DND-41 (cell line): ENCODE measurements around the gene EPC1.

Source experiments
- CTCF ChIP-seq: IDR thresholded peaks from 2 replicates; pipeline ENCODE4 v1.5.1; 2012; ENCODE audit warnings: borderline replicate concordance, low read length, moderate library complexity, mild to moderate bottlenecking; ENCODE audit not compliant: poor library complexity, severe bottlenecking; ENCODE audit errors: extremely low read depth
- EZH2 ChIP-seq: IDR thresholded peaks from 3 replicates; pipeline ENCODE4 v1.6.1; 2012; ENCODE audit warnings: borderline replicate concordance, low read depth, mild to moderate bottlenecking, moderate library complexity, low read length, inconsistent platforms; ENCODE audit not compliant: severe bottlenecking

DNA sequence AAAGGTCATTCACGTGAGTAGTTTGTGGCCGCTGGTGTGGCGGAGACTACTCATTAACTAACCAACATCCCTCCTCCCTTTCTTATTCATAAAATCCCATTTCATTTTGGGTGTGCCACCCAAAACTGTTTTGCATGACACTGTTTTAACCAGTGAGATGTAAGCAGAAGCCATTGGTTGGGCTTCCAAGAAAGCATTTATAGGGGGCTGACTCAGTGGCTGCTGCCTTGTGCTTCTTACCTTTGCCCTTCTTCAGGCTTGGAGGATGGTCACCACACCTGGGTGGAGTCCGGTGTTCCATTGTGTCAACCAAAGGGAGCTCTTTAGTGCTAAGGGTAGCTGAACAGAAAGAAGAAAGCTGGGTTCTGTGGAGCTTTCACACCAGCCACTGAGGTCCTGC lies 37.2 kb upstream of the EPC1 start:
- no peak for TF ChIP-seq EZH2
- no peak for TF ChIP-seq CTCF
